AML-193 (cell line): Measurements from ENCODE around the gene MGMT.

ENCODE experiments used
- DNase-seq, 2 experiments: peaks; one replicate each; lab custom pipeline; 2025; lab: John Stamatoyannopoulos, UW

The MGMT gene

GRCh38 chr10:129760416-129760815 is 293.4 kb downstream of the MGMT start:
- DNase-seq, result no peak

GRCh38 chr10:129761197-129761972 is 294.3 kb downstream of the MGMT start:
- no peak for DNase-seq

GRCh38 chr10:129761981-129762956 is 295.2 kb downstream of the MGMT start:
- DNase-seq, result no peak

GRCh38 chr10:129764011-129764900 is 297.2 kb downstream of the MGMT start:
- DNase-seq, result no peak

- no peak for DNase-seq
Measured at GRCh38 chr10:129764901-129765663, 298.0 kb downstream of the MGMT start.

GRCh38 chr10:129765664-129766550 is 298.9 kb downstream of the MGMT start:
- DNase-seq, result no peak

- DNase-seq, result no peak
Measured at GRCh38 chr10:129766611-129767550, 299.8 kb downstream of the MGMT start.

GRCh38 chr10:129767751-129768150 is 300.7 kb downstream of the MGMT start:
- DNase-seq, result no peak

- no peak for DNase-seq
Measured at GRCh38 chr10:129768437-129769355, 301.7 kb downstream of the MGMT start.

GRCh38 chr10:129769381-129770116 is 302.5 kb downstream of the MGMT start:
- DNase-seq, result no peak

- DNase-seq, result no peak
Measured at GRCh38 chr10:129770286-129770685, 303.2 kb downstream of the MGMT start.

GRCh38 chr10:129771024-129771423 is 304.0 kb downstream of the MGMT start:
- DNase-seq, result no peak

- DNase-seq, result no peak
Measured at GRCh38 chr10:129771576-129771975, 304.5 kb downstream of the MGMT start.

- no peak for DNase-seq
Measured at GRCh38 chr10:129771991-129772431, 305.0 kb downstream of the MGMT start.

- DNase-seq, result no peak
Measured at GRCh38 chr10:129772468-129773358, 305.7 kb downstream of the MGMT start.
